Mesendoderm (in vitro differentiated cells): ENCODE results near the gene PARD3.

Experiments used
- DNase-seq: peaks from one replicate; pipeline ENCODE4 v3.0.0; 2013
- H2AK5ac ChIP-seq: 2 replicates; pipeline ENCODE4 v1.6.1; 2013; ENCODE audit warnings: low read length, inconsistent platforms
- H2BK120ac ChIP-seq: 2 replicates; pipeline ENCODE4 v1.6.1; 2013; ENCODE audit warnings: low read depth, mild to moderate bottlenecking, low read length, moderate library complexity, mixed read lengths
- H2BK15ac ChIP-seq: replicated peaks from 2 replicates; pipeline ENCODE4 v1.6.1; 2013; ENCODE audit warnings: low read depth, mild to moderate bottlenecking, moderate library complexity
- H2BK5ac ChIP-seq: 2 replicates; pipeline ENCODE4 v1.6.1; 2013; ENCODE audit warnings: low read length, inconsistent platforms
- H3K18ac ChIP-seq: 2 replicates; pipeline ENCODE4 v1.6.1; 2013; ENCODE audit warnings: mild to moderate bottlenecking, low read length, mixed read lengths
- H3K23ac ChIP-seq: one replicate; pipeline ENCODE4 v1.6.1; 2013; ENCODE audit warnings: low read length
- H3K27ac ChIP-seq: 2 replicates; pipeline ENCODE4 v1.5.1; 2013; ENCODE audit warnings: low read depth, mild to moderate bottlenecking, inconsistent platforms, low read length, moderate library complexity
- H3K27me3 ChIP-seq: 2 replicates; pipeline ENCODE4 v1.6.1; 2013; ENCODE audit warnings: low read length, control low read depth, mild to moderate bottlenecking, inconsistent platforms; ENCODE audit not compliant: insufficient read depth, poor library complexity
- H3K36me3 ChIP-seq: 2 replicates; pipeline ENCODE4 v1.6.1; 2013; ENCODE audit warnings: low read length, inconsistent platforms; ENCODE audit not compliant: control insufficient read depth, insufficient read depth
- H3K4ac ChIP-seq: one replicate; pipeline ENCODE4 v1.6.1; 2013; ENCODE audit warnings: low read depth, mild to moderate bottlenecking, low read length, moderate library complexity
- H3K4me1 ChIP-seq: 2 replicates; pipeline ENCODE4 v1.6.1; 2013; ENCODE audit warnings: low read depth, low read length, inconsistent platforms; ENCODE audit not compliant: control insufficient read depth
- H3K4me2 ChIP-seq: 2 replicates; pipeline ENCODE4 v1.6.1; 2013; ENCODE audit warnings: low read length
- H3K4me3 ChIP-seq: 2 replicates; pipeline ENCODE4 v1.5.1; 2013; ENCODE audit warnings: mild to moderate bottlenecking, low read length
- H3K56ac ChIP-seq: one replicate; pipeline ENCODE4 v1.6.1; 2013; ENCODE audit warnings: low read length
- H3K79me1 ChIP-seq: 2 replicates; pipeline ENCODE4 v1.6.1; 2013; ENCODE audit warnings: low read length, inconsistent platforms
- H3K79me2 ChIP-seq: 2 replicates; pipeline ENCODE4 v1.6.1; 2013; ENCODE audit warnings: mild to moderate bottlenecking, low read length; ENCODE audit not compliant: control insufficient read depth, insufficient read depth
- H3K9ac ChIP-seq: 2 replicates; pipeline ENCODE4 v1.6.1; 2013; ENCODE audit warnings: low read length, inconsistent platforms
- H4K5ac ChIP-seq: one replicate; pipeline ENCODE4 v1.6.1; 2013; ENCODE audit warnings: low read length
- H4K8ac ChIP-seq: one replicate; pipeline ENCODE4 v1.6.1; 2013; ENCODE audit warnings: low read depth, mild to moderate bottlenecking, control low read depth, low read length, moderate library complexity
- WGBS: extraction: QIAGEN DNeasy Blood & Tissue Kit; methylation state at CpG from one replicate; pipeline ENCODE4 v1.1.7; 2013; ENCODE audit warnings: low lambda C conversion rate, missing lambda C conversion rate; ENCODE audit not compliant: insufficient coverage; ENCODE audit errors: extremely low coverage; 5-methylcytosine and 5-hydroxymethylcytosine counted together

PARD3 gene

DNA sequence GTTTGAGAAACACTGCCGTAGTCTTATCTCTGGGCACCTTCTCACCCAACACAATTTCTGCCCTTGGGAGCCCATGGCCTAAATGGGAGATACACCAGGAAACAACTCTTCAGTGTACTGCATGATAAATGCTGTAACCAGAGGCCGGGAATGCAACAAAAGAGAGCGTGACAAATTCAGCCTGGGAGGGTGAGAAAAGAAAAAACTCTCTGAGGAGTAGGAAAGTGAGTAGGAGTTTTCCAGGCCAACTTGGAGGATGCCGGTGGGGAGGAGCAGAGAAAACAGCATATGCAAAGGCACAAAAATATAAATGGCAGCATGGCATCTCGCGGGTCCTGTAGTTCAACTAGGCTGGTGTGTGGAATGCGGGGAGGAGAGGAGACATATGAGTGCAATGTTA is 624.5 kb downstream of the PARD3 start:
- Histone ChIP-seq H3K79me1 (no peaks in the 10 kb centered on the region), H2BK15ac (no peak overlapping the region), H3K56ac (no peak overlapping the region), H4K8ac (no peak overlapping the region), H2BK5ac (no peak overlapping the region), H2BK120ac (no peak overlapping the region), H3K4me3 (no peak overlapping the region), H3K36me3 (no peaks in the 10 kb centered on the region), H3K79me2 (no peaks in the 10 kb centered on the region), H3K27ac (peak overlapping the region; percentile 31), H2AK5ac (no peak overlapping the region), H3K4ac (no peak overlapping the region), H3K4me2 (no peak overlapping the region), H4K5ac (no peak overlapping the region), H3K27me3 (no peaks in the 10 kb centered on the region), H3K9ac (no peak overlapping the region), H3K23ac (no peak overlapping the region), H3K4me1 (peaks cover 18% of the 10 kb centered on the region), H3K18ac (no peak overlapping the region)
- peak; percentile 57 for DNase-seq
- no CpG with 5 or more reads among the region's 7 CpGs for WGBS

DNA sequence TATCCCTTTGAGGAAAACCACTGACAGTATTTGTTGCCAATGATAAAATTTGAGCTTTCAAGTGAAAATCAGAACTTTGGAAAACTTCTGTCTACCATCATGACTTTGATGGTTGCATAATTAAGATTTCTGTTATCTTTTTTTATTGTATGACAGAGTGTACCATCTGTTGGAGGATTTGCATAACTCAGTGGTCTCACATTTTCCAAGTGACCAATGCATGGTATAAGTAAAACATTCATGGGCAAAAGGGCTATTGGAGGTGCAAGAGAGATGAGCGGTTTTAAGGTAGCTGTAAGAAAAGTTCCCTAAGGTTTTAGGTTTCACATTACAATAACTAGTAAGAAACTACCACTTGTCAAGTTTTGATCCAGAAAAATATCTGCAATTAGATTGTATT is 625.3 kb downstream of the PARD3 start:
- no peaks in the 10 kb centered on the region for H3K79me2 ChIP-seq
- H3K4ac ChIP-seq: no peak overlapping the region
- no peaks in the 10 kb centered on the region for H3K27me3 ChIP-seq
- H3K23ac ChIP-seq: no peak overlapping the region
- no peak overlapping the region for H4K8ac ChIP-seq
- H3K4me3 ChIP-seq: no peak overlapping the region
- no peak overlapping the region for H2BK15ac ChIP-seq
- H3K79me1 ChIP-seq: no peaks in the 10 kb centered on the region
- no CpG with 5 or more reads among the region's 1 CpG for WGBS
- H2BK5ac ChIP-seq: no peak overlapping the region
- H3K27ac ChIP-seq: no peak overlapping the region
- no peak overlapping the region for H4K5ac ChIP-seq
- H3K18ac ChIP-seq: no peak overlapping the region
- no peak overlapping the region for H2BK120ac ChIP-seq
- H3K9ac ChIP-seq: no peak overlapping the region
- peaks cover 20% of the 10 kb centered on the region for H3K4me1 ChIP-seq
- no peak overlapping the region for H3K4me2 ChIP-seq
- no peak overlapping the region for H3K56ac ChIP-seq
- H3K36me3 ChIP-seq: no peaks in the 10 kb centered on the region
- no peak for DNase-seq
- H2AK5ac ChIP-seq: no peak overlapping the region

DNA sequence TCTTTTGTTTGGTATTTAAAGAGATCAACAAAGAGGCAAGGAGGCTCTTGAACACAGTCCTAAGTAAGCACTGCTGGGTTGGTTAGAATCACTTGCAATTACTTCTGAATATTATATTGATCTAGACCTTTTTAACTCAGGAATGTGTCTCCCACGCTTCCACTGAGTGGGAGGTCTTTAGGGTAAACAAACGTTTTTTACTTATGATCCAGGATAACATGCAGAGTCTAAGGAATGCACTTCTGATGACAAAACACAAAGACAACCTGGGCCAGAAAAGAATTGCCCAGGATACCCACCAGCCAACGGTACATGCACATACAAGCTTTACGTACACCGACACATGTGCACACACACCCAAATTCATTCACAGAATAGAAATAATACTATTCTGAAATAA is 626.9 kb downstream of the PARD3 start:
- no peak overlapping the region for H3K4me2 ChIP-seq
- H4K5ac ChIP-seq: no peak overlapping the region
- no peak overlapping the region for H3K4me3 ChIP-seq
- no CpG with 5 or more reads among the region's 5 CpGs for WGBS
- no peak overlapping the region for H2BK120ac ChIP-seq
- no peak overlapping the region for H3K18ac ChIP-seq
- no peak overlapping the region for H2BK15ac ChIP-seq
- no peak overlapping the region for H4K8ac ChIP-seq
- H3K79me2 ChIP-seq: no peaks in the 10 kb centered on the region
- H3K9ac ChIP-seq: no peak overlapping the region
- H3K36me3 ChIP-seq: no peaks in the 10 kb centered on the region
- no peak overlapping the region for H3K27ac ChIP-seq
- H3K23ac ChIP-seq: no peak overlapping the region
- no peaks in the 10 kb centered on the region for H3K27me3 ChIP-seq
- no peaks in the 10 kb centered on the region for H3K79me1 ChIP-seq
- H3K4me1 ChIP-seq: peaks cover 21% of the 10 kb centered on the region
- H2AK5ac ChIP-seq: no peak overlapping the region
- DNase-seq: no peak
- no peak overlapping the region for H3K4ac ChIP-seq
- H2BK5ac ChIP-seq: no peak overlapping the region
- H3K56ac ChIP-seq: no peak overlapping the region

DNA sequence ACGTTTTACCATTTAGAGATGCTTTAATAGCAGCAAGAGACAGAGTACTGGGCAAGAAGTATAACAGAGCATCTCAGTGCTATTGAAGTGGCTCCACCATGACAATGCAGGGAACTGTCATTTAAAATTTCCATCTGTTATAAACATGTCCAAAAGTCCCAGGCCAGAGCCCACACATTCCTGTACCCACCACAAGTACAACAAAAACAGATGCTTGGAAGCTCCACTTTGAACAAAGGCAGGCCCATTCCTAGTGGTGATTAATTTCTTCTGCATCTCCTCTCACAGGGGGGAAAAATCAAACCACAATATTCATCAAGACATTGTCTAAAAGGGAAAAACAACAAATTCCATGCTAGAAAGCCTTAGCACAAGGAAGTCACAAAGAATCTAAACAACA is 627.9 kb downstream of the PARD3 start:
- no peak overlapping the region for H3K56ac ChIP-seq
- DNase-seq: no peak
- no peak overlapping the region for H3K4ac ChIP-seq
- H4K5ac ChIP-seq: no peak overlapping the region
- H3K27ac ChIP-seq: no peak overlapping the region
- H3K79me2 ChIP-seq: no peaks in the 10 kb centered on the region
- H3K36me3 ChIP-seq: no peaks in the 10 kb centered on the region
- no peak overlapping the region for H3K9ac ChIP-seq
- H3K4me3 ChIP-seq: no peak overlapping the region
- peak overlapping the region; percentile 17 for H2BK5ac ChIP-seq
- no peak overlapping the region for H2AK5ac ChIP-seq
- H3K27me3 ChIP-seq: no peaks in the 10 kb centered on the region
- WGBS: no CpG with 5 or more reads among the region's 1 CpG
- H3K4me1 ChIP-seq: peaks cover 23% of the 10 kb centered on the region
- no peak overlapping the region for H3K23ac ChIP-seq
- H3K4me2 ChIP-seq: no peak overlapping the region
- H3K79me1 ChIP-seq: no peaks in the 10 kb centered on the region
- no peak overlapping the region for H4K8ac ChIP-seq
- H2BK120ac ChIP-seq: no peak overlapping the region
- peak overlapping the region; percentile 86 for H3K18ac ChIP-seq
- no peak overlapping the region for H2BK15ac ChIP-seq

DNA sequence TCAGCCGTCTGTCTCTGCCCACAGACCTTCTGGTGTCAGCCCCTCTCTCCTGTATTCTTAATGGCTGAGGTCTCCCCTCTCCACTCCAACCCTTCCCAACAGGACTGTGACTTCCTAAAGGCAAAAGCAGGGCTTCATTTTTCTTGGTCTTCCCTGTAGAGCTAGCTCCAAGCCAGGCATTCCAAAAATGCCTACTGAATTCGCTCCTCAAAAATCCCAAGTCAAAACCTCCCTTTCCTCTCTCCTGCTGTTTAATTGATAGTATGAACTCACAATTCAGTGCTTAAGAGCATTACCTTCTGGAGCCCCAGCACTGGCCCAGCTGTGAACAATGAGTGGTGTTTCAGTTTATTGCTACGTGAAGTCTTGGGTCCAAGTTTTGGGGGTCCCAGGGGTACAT is 628.4 kb downstream of the PARD3 start:
- WGBS: no CpG with 5 or more reads among the region's 3 CpGs
- H2AK5ac ChIP-seq: peak overlapping the region; percentile 83
- no peak overlapping the region for H3K4me2 ChIP-seq
- H4K8ac ChIP-seq: no peak overlapping the region
- peak overlapping the region; percentile 77 for H3K27ac ChIP-seq
- H3K4me3 ChIP-seq: no peak overlapping the region
- H3K79me1 ChIP-seq: no peaks in the 10 kb centered on the region
- peak overlapping the region; percentile 62 for H3K4ac ChIP-seq
- peak overlapping the region; percentile 79 for H3K56ac ChIP-seq
- H4K5ac ChIP-seq: no peak overlapping the region
- peak overlapping the region; percentile 73 for H3K23ac ChIP-seq
- peak overlapping the region; percentile 64 for H2BK5ac ChIP-seq
- peak overlapping the region; percentile 86 for H3K18ac ChIP-seq
- H3K4me1 ChIP-seq: peaks cover 26% of the 10 kb centered on the region
- H2BK15ac ChIP-seq: no peak overlapping the region
- no peaks in the 10 kb centered on the region for H3K79me2 ChIP-seq
- H3K9ac ChIP-seq: no peak overlapping the region
- no peaks in the 10 kb centered on the region for H3K27me3 ChIP-seq
- no peaks in the 10 kb centered on the region for H3K36me3 ChIP-seq
- DNase-seq: peak; percentile 89
- no peak overlapping the region for H2BK120ac ChIP-seq

DNA sequence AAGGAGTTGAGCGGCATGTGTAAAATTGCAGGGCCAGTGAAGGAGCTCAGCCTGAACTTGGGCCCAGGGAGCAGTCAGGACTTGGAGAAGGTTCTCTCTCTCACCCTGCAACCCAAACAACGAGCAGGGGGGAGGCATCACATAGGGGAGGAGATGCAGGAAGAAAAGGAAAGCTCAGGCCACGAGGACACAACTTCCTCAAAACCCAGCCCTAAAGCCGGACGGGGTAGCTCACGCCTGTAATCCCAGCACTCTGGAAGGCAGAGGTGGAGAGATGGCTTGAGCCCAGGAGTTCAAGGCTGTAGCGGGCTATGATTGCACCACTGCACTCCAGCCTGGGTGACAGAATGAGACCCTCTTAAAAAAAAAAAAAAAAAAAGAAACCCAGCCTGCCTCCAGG is 629.1 kb downstream of the PARD3 start:
- peak overlapping the region; percentile 77 for H3K27ac ChIP-seq
- DNase-seq: peak; percentile 69
- no peak overlapping the region for H3K23ac ChIP-seq
- H3K56ac ChIP-seq: peak overlapping the region; percentile 62
- no peaks in the 10 kb centered on the region for H3K79me1 ChIP-seq
- H3K4ac ChIP-seq: peak overlapping the region; percentile 6
- H3K9ac ChIP-seq: no peak overlapping the region
- no peak overlapping the region for H4K8ac ChIP-seq
- H4K5ac ChIP-seq: no peak overlapping the region
- no peak overlapping the region for H2BK5ac ChIP-seq
- no peaks in the 10 kb centered on the region for H3K36me3 ChIP-seq
- WGBS: no CpG with 5 or more reads among the region's 7 CpGs
- H3K4me1 ChIP-seq: peaks cover 26% of the 10 kb centered on the region
- H2BK120ac ChIP-seq: no peak overlapping the region
- no peaks in the 10 kb centered on the region for H3K27me3 ChIP-seq
- H3K4me2 ChIP-seq: no peak overlapping the region
- no peak overlapping the region for H2BK15ac ChIP-seq
- H2AK5ac ChIP-seq: no peak overlapping the region
- peak overlapping the region; percentile 86 for H3K18ac ChIP-seq
- no peaks in the 10 kb centered on the region for H3K79me2 ChIP-seq
- H3K4me3 ChIP-seq: no peak overlapping the region
